ENCODE data around the gene REV1. TPM values are rescaled to one million over a fixed set of nuclear protein-coding genes. Genes with fewer than 3 reads are reported as not detected.

The REV1 gene
- total and polyA plus RNA-seq, 9 of the 15 experiments (the other 6 are each of a cell fraction or from before 2014, with no cell fraction given): 12.8 to 54.4 (median 29.6) TPM

DNA sequence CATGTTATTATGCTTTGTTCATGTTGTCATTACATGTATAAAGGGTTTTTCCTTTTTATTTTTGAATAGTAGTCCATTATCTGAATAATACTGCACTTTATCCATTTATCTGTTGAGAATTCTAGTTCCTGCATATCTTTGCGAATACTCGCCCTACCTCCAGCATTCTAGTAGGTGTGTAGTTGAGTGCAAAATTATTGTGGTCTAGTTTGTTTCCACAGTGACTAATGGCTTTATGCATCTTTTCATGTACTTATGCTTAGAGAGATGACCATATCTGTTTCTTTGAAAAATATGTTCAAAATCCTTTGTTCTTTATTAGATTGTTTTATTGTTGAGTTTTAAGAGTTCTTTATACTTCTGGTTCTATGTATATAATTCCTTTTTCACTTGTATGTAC lies 103.8 kb downstream of the REV1 start:
- WGBS (ENCODE audit: insufficient coverage, low coverage, missing lambda C conversion rate): 100% methylated on average over 2 of the region's 2 CpGs
- intact Hi-C loops (cut with micrococcal nuclease) (no loop called here), in situ Hi-C loops (cut with MboI) (no loop called here)
- FAIRE-seq (no peak), ATAC-seq (no peak), DNase-seq (ENCODE audit: extremely low read depth in 1 of 4, low spot score in 3 of 4) (no peak)
- ChIA-PET POLR2A (no interaction called here), CTCF (ENCODE audit: low intra/inter-chr PET ratio) (no interaction called here)
- no peak overlapping the region for H3K4me3 ChIP-seq
- no peak overlapping the region for H3K27ac ChIP-seq (ENCODE audit: extremely low read depth, low read depth, low read length)
- H3K79me2 ChIP-seq (ENCODE audit: control insufficient read depth, insufficient read depth, low read length): peaks cover 5% of the 10 kb centered on the region
- no peak overlapping the region for H3K4me2 ChIP-seq (ENCODE audit: insufficient read depth, low read length)
- H3K4me1 ChIP-seq (replicated peaks in 1 of 2; ENCODE audit: control insufficient read depth in 2 of 2, insufficient read depth in 2 of 2, low read length in 2 of 2): no peaks in the 10 kb centered on the region
- no peak overlapping the region for H2AFZ ChIP-seq (ENCODE audit: low read depth, low read length)
- no peaks in the 10 kb centered on the region for H4K20me1 ChIP-seq (replicated peaks; ENCODE audit: control insufficient read depth, insufficient read depth, low read length)
- H3K36me3 ChIP-seq (ENCODE audit: control insufficient read depth, insufficient read depth, low read length): peaks cover 81% of the 10 kb centered on the region
- H3K27me3 ChIP-seq (ENCODE audit: control insufficient read depth in 2 of 2, insufficient read depth in 2 of 2, low read length in 2 of 2): no peaks in the 10 kb centered on the region
- no peaks in the 10 kb centered on the region for H3K9me1 ChIP-seq (ENCODE audit: control insufficient read depth, insufficient read depth, low read length)
- H3K9ac ChIP-seq (ENCODE audit: insufficient read depth in 1 of 2, low read depth in 2 of 2, low read length in 2 of 2): no peak overlapping the region
- TF ChIP-seq EHMT2 (IDR thresholded peaks at IDR 0.05) (no peak), L3MBTL2 (IDR thresholded peaks at IDR 0.05) (no peak), SREBF2 (CRISPR knock-in tag; IDR thresholded peaks at IDR 0.05) (no peak), ATF7 (IDR thresholded peaks at IDR 0.05) (no peak), COPS2 (conservative IDR thresholded peaks at IDR 0.05) (no peak), ZNF184 (CRISPR knock-in tag; IDR thresholded peaks at IDR 0.05) (no peak), EGR1 (conservative IDR thresholded peaks at IDR 0.05) (no peak), NR2F6 (CRISPR knock-in tag; IDR thresholded peaks at IDR 0.05) (no peak), MAFK (IDR thresholded peaks at IDR 0.05; ENCODE audit: low read length) (no peak), OTX1 (CRISPR knock-in tag; IDR thresholded peaks at IDR 0.05) (no peak), ASH1L (IDR thresholded peaks at IDR 0.05; ENCODE audit: borderline replicate concordance, low read depth, partially characterized antibody) (no peak), ZNF212 (CRISPR knock-in tag; IDR thresholded peaks at IDR 0.05) (no peak), CBX2 (IDR thresholded peaks at IDR 0.05; ENCODE audit: insufficient read depth, low read length, poor library complexity, severe bottlenecking) (no peak), GABPB2 (CRISPR knock-in tag; conservative IDR thresholded peaks at IDR 0.05) (no peak)
- TF ChIP-seq, protein P1, sequence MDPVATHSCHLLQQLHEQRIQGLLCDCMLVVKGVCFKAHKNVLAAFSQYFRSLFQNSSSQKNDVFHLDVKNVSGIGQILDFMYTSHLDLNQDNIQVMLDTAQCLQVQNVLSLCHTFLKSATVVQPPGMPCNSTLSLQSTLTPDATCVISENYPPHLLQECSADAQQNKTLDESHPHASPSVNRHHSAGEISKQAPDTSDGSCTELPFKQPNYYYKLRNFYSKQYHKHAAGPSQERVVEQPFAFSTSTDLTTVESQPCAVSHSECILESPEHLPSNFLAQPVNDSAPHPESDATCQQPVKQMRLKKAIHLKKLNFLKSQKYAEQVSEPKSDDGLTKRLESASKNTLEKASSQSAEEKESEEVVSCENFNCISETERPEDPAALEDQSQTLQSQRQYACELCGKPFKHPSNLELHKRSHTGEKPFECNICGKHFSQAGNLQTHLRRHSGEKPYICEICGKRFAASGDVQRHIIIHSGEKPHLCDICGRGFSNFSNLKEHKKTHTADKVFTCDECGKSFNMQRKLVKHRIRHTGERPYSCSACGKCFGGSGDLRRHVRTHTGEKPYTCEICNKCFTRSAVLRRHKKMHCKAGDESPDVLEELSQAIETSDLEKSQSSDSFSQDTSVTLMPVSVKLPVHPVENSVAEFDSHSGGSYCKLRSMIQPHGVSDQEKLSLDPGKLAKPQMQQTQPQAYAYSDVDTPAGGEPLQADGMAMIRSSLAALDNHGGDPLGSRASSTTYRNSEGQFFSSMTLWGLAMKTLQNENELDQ (CRISPR knock-in tag; IDR thresholded peaks at IDR 0.05; ENCODE audit: borderline replicate concordance): no peak
- TF ChIP-seq, protein P2, sequence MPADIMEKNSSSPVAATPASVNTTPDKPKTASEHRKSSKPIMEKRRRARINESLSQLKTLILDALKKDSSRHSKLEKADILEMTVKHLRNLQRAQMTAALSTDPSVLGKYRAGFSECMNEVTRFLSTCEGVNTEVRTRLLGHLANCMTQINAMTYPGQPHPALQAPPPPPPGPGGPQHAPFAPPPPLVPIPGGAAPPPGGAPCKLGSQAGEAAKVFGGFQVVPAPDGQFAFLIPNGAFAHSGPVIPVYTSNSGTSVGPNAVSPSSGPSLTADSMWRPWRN (IDR thresholded peaks at IDR 0.05; ENCODE audit: low read depth): no peak
- TF ChIP-seq, protein P3, sequence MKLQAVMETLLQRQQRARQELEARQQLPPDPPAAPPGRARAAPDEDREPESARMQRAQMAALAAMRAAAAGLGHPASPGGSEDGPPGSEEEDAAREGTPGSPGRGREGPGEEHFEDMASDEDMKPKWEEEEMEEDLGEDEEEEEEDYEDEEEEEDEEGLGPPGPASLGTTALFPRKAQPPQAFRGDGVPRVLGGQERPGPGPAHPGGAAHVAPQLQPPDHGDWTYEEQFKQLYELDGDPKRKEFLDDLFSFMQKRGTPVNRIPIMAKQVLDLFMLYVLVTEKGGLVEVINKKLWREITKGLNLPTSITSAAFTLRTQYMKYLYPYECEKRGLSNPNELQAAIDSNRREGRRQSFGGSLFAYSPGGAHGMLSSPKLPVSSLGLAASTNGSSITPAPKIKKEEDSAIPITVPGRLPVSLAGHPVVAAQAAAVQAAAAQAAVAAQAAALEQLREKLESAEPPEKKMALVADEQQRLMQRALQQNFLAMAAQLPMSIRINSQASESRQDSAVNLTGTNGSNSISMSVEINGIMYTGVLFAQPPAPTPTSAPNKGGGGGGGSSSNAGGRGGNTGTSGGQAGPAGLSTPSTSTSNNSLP (IDR thresholded peaks at IDR 0.05; ENCODE audit: borderline replicate concordance, low read depth, low read length): no peak
- BruUV-seq (replicated peaks): no TSS peak
- no peaks in the 10 kb centered on the region for H3K9me3 ChIP-seq (replicated peaks; ENCODE audit: control insufficient read depth, insufficient read depth, low read depth, low read length)
